Measurements from ENCODE around the gene FAM167B.

The FAM167B gene

DNA sequence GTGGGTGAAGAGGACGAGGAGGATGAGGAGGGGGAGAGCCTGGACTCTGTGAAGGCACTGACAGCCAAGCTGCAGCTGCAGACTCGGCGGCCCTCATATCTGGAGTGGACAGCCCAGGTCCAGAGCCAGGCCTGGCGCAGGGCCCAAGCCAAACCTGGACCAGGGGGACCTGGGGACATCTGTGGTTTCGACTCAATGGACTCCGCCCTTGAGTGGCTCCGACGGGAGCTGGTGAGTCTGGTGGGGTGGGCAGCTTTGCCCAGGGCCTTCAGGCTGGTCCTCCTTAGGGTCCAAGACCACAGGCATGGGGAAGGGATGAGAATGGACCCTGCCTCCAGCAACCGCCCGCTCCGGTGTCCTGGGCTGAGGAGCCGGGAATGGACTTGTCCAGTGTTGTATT is 430 bp downstream of the FAM167B start:
- Histone ChIP-seq H3K27me3 (ENCODE audit: control insufficient read depth, low read length) (no peaks in the 10 kb centered on the region), H3K27ac (ENCODE audit: low read depth, low read length) (peak overlapping the region; percentile 100), H3K36me3 (ENCODE audit: control insufficient read depth, low read length) (peaks cover 8% of the 10 kb centered on the region), H3K4me1 (ENCODE audit: control insufficient read depth, low read length) (peaks cover 74% of the 10 kb centered on the region), H3K4me3 (ENCODE audit: low read length) (peak overlapping the region; percentile 46), H3K79me2 (ENCODE audit: control insufficient read depth, low read length) (peaks cover 11% of the 10 kb centered on the region), H3K9me3 (ENCODE audit: control insufficient read depth, insufficient read depth, low read length) (no peaks in the 10 kb centered on the region), H3K4me2 (ENCODE audit: low read length) (peak overlapping the region; percentile 89), H4K20me1 (ENCODE audit: control insufficient read depth, insufficient read depth, low read depth, low read length) (no peaks in the 10 kb centered on the region), H3F3A (ENCODE audit: control insufficient read depth, insufficient read depth) (peaks cover 41% of the 10 kb centered on the region), H3K9me2 (replicated peaks; ENCODE audit: control insufficient read depth, low read length) (no peaks in the 10 kb centered on the region)
- TF ChIP-seq, protein P1, sequence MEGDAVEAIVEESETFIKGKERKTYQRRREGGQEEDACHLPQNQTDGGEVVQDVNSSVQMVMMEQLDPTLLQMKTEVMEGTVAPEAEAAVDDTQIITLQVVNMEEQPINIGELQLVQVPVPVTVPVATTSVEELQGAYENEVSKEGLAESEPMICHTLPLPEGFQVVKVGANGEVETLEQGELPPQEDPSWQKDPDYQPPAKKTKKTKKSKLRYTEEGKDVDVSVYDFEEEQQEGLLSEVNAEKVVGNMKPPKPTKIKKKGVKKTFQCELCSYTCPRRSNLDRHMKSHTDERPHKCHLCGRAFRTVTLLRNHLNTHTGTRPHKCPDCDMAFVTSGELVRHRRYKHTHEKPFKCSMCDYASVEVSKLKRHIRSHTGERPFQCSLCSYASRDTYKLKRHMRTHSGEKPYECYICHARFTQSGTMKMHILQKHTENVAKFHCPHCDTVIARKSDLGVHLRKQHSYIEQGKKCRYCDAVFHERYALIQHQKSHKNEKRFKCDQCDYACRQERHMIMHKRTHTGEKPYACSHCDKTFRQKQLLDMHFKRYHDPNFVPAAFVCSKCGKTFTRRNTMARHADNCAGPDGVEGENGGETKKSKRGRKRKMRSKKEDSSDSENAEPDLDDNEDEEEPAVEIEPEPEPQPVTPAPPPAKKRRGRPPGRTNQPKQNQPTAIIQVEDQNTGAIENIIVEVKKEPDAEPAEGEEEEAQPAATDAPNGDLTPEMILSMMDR (IDR thresholded peaks at IDR 0.05; ENCODE audit: low read depth, low read length, poor library complexity, severe bottlenecking): no peak
- no peak for TF ChIP-seq EZH2phosphoT487 (IDR thresholded peaks at IDR 0.05; ENCODE audit: borderline replicate concordance, low read length)

DNA sequence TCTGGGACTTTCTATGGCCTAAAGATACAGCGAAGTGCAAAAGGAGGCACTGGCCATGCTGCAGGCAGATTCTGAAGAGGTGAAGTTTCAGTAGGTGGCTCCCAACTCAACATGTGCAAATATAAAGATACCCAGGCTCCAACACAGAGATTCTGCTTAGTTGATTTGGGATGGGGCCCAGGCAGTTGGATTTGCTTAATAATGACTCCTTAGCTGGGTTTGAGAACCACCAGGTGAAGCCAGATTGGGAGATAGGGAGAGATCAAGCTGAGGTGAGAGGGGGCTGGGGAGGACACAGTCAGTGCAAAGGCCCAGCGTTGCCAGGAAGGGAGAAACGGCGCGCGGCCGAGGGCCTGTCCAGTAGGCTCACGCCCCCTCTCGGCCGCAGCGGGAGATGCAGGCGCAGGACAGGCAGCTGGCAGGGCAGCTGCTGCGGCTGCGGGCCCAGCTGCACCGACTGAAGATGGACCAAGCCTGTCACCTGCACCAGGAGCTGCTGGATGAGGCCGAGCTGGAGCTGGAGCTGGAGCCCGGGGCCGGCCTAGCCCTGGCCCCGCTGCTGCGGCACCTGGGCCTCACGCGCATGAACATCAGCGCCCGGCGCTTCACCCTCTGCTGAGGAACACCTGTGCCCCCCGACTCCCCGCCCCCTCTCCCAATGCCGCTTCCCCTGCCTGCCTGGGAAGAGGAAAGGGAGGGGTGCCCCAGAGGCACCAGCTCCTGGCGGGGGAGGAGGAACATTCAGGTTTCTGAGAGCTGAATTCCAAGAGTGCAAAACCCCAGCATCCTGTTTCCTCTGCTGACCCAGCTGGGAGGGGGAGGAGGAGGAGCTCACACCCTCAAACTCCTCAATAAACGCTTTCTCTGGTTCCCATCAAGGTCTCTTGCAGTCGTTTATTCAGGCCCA is 1.2 kb downstream of the FAM167B start:
- Histone ChIP-seq H3K4me2 (ENCODE audit: low read length) (peak overlapping the region; percentile 89), H3K36me3 (ENCODE audit: control insufficient read depth, low read length) (peaks cover 13% of the 10 kb centered on the region), H3K27me3 (ENCODE audit: control insufficient read depth, low read length) (no peaks in the 10 kb centered on the region), H3K79me2 (ENCODE audit: control insufficient read depth, low read length) (peaks cover 19% of the 10 kb centered on the region), H3F3A (ENCODE audit: control insufficient read depth, insufficient read depth) (peaks cover 49% of the 10 kb centered on the region), H3K9me2 (replicated peaks; ENCODE audit: control insufficient read depth, low read length) (no peaks in the 10 kb centered on the region), H3K27ac (ENCODE audit: low read depth, low read length) (peak overlapping the region; percentile 100), H3K4me3 (ENCODE audit: low read length) (peak overlapping the region; percentile 46), H3K9me3 (ENCODE audit: control insufficient read depth, insufficient read depth, low read length) (no peaks in the 10 kb centered on the region), H3K4me1 (ENCODE audit: control insufficient read depth, low read length) (peaks cover 79% of the 10 kb centered on the region), H4K20me1 (ENCODE audit: control insufficient read depth, insufficient read depth, low read depth, low read length) (no peaks in the 10 kb centered on the region)
- TF ChIP-seq, protein P1 (IDR thresholded peaks at IDR 0.05; ENCODE audit: low read depth, low read length, poor library complexity, severe bottlenecking): peak; percentile 97
- TF ChIP-seq EZH2phosphoT487 (IDR thresholded peaks at IDR 0.05; ENCODE audit: borderline replicate concordance, low read length): no peak

DNA sequence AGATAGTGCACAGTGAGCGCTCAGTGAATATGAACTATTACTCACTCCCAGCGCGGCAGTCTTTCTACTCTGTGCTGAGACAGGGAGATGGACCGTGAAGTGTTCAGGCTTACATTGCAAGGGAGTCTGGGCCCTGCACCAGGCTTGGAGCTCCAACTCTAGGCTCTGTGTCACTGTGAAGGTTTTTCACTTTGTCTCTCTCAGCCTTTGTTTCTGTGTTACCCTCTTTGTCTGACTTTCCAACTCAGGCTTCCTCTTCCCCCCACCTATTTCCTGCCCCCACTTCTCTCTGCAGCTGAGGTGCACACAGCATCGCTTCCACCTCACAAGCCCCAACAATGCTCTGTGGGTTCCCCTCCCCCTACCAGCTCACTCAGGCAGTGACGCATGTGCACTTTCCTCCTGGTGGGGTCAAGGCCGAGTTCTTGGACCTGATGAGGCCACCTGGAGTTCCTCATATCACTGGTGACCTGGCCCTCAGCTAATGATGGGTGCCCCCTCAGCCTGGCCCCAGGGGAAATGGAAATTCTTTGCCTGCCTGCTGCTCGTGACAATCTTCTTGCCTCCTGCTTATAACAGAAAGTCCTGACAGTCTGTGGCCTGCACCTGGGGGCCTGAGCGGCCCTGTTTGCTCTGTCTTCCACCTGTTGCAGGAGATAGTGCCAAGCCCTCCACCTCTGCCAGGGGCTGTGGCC is 3.0 kb downstream of the FAM167B start:
- H3K4me3 ChIP-seq (ENCODE audit: low read length): peak overlapping the region; percentile 77
- H3K27ac ChIP-seq (ENCODE audit: low read depth, low read length): peak overlapping the region; percentile 100
- H4K20me1 ChIP-seq (ENCODE audit: control insufficient read depth, insufficient read depth, low read depth, low read length): no peaks in the 10 kb centered on the region
- peaks cover 29% of the 10 kb centered on the region for H3K79me2 ChIP-seq (ENCODE audit: control insufficient read depth, low read length)
- peaks cover 96% of the 10 kb centered on the region for H3K4me1 ChIP-seq (ENCODE audit: control insufficient read depth, low read length)
- H3K9me2 ChIP-seq (replicated peaks; ENCODE audit: control insufficient read depth, low read length): no peaks in the 10 kb centered on the region
- TF ChIP-seq EZH2phosphoT487 (IDR thresholded peaks at IDR 0.05; ENCODE audit: borderline replicate concordance, low read length): no peak
- TF ChIP-seq, protein P1 (IDR thresholded peaks at IDR 0.05; ENCODE audit: low read depth, low read length, poor library complexity, severe bottlenecking): no peak
- peaks cover 13% of the 10 kb centered on the region for H3K36me3 ChIP-seq (ENCODE audit: control insufficient read depth, low read length)
- H3K4me2 ChIP-seq (ENCODE audit: low read length): peak overlapping the region; percentile 89
- no peaks in the 10 kb centered on the region for H3K9me3 ChIP-seq (ENCODE audit: control insufficient read depth, insufficient read depth, low read length)
- H3F3A ChIP-seq (ENCODE audit: control insufficient read depth, insufficient read depth): peaks cover 64% of the 10 kb centered on the region
- H3K27me3 ChIP-seq (ENCODE audit: control insufficient read depth, low read length): no peaks in the 10 kb centered on the region

All from DOHH2 (cell line).